Kidney glomerular epithelial cell (primary cell): ENCODE data around the gene IQSEC3.
"Not testable (repeated sequence)": the region's sequence is repeated elsewhere in the genome, so short reads cannot be mapped to it uniquely, and the experiment has no call there.

Experiments used
- DNase-seq: peaks from one replicate; lab custom pipeline; 2025; lab: John Stamatoyannopoulos, UW

Gene IQSEC3

GRCh38 chr12:66428-66781 lies at the start of gene IQSEC3:
TSS of gene IQSEC3 (plus strand) at chr12:66767. CDS start at chr12:66883, 116 bp downstream.
- not testable (repeated sequence) for DNase-seq

- not testable (repeated sequence) for DNase-seq
These were observed 48.9 kb upstream of the IQSEC3 start for GRCh38 chr12:17370-18340.

GRCh38 chr12:18821-19567 lies 47.6 kb upstream of the IQSEC3 start:
- DNase-seq = not testable (repeated sequence)

DNA sequence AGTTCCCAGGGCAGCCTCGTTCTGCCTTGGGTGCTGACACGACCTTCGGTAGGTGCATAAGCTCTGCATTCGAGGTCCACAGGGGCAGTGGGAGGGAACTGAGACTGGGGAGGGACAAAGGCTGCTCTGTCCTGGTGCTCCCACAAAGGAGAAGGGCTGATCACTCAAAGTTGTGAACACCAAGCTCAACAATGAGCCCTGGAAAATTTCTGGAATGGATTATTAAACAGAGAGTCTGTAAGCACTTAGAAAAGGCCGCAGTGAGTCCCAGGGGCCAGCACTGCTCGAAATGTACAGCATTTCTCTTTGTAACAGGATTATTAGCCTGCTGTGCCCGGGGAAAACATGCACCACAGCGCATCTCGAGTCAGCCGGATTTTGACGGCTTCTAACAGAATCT lies 46.7 kb upstream of the IQSEC3 start:
- not testable (repeated sequence) for DNase-seq

GRCh38 chr12:20757-21156 lies 45.8 kb upstream of the IQSEC3 start:
- no peak for DNase-seq

DNA sequence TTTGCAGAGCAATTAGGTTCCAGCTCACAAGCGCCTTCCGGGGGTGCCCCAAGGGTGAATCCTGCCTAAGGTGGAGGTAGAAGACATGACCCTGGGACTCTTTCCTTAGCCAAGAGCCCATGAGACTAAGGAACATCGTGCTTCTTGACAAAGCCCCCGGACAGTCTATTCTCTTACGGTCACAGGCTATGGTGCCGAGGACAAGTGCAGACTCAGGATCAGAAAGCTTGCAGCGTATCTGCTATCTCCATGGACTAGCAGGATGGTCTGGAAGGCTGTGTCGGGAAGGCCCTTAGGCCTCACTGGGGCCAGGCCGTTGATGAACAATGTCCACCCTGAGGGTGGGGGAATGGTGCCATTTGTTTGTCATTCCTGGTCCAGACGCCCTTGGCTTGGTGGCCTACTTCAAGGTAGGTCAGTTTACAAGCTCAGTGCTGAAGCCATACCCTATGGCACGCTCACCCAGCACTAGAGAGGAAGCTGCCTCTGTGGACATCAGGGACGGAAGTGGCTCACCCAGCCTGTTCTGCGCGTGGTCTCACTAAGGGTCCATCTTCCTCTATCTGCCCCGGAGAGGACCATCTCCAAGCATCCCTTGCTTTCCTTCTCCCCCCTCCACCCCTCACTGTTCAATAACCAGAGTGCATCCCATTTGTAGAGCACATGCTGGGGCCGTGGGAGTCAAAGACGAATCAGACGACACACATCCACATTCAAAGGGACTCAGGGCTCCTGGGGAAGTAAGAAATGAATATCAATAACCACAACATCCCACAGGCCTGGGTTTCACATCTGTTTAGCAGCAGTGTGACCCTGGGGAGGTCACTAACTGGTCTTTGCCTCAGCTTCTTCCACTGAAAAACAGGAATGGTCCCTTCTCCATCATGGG lies 45.0 kb upstream of the IQSEC3 start:
- no peak for DNase-seq

DNA sequence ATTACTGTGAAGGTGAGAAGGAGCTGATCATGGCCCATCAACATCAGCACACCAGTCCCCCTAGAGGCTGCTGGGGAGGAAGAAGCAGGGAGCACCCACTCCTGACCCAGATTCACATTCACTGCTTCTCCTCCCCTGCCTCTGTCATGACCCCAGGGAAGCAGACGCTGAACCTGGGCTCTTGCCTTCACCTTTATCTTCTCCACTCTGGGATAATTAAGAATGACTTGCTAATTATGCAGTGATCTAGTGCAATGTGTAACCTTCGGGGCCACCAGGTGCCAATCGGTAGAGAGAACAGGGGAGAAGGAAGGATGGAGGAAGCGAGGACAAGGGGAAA lies 44.4 kb upstream of the IQSEC3 start:
- no peak for DNase-seq

GRCh38 chr12:22530-23201 lies 43.9 kb upstream of the IQSEC3 start:
- no peak for DNase-seq

DNA sequence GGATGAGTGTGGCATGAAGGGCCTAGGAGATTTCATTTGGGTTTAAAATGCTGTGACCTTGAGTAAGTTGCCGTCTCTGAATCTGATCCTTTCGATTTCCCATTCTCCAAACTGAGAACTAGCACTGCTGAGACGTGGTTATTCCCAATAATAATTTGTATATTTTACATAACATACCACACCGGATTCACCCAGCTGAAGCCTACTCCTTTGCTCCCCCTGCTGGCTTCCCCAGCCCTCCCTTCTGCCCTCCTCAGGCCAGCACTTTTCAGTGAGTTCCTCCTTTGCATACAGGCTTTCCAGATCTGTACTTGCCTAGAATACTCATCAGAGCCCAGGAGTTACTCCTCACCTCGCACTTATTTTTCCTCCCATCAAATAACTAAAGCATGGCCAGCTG lies 38.7 kb upstream of the IQSEC3 start:
- not testable (repeated sequence) for DNase-seq

DNA sequence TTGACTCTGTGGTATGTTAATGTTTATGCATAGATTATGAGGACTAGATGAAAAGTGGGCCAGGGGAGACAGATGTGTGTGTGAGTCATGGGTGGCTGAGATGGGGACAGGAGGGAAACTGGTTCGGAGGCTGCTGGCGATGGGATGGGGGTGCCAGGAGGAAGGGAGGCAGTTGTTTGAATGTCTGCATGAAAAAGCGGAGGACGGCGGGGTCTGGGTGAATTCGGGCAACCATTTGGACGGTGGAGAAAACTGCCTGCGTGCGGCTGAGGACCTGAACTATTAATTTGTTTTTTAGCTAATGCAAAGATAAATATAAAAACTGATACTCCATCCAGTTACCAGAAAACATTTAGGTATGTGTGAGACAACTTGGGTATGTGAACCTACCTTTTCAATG lies 27.8 kb upstream of the IQSEC3 start:
- not testable (repeated sequence) for DNase-seq

- DNase-seq = not testable (repeated sequence)
These were observed 26.9 kb upstream of the IQSEC3 start for GRCh38 chr12:39555-40265.

GRCh38 chr12:44352-44751 lies 22.2 kb upstream of the IQSEC3 start:
- DNase-seq = not testable (repeated sequence)

DNA sequence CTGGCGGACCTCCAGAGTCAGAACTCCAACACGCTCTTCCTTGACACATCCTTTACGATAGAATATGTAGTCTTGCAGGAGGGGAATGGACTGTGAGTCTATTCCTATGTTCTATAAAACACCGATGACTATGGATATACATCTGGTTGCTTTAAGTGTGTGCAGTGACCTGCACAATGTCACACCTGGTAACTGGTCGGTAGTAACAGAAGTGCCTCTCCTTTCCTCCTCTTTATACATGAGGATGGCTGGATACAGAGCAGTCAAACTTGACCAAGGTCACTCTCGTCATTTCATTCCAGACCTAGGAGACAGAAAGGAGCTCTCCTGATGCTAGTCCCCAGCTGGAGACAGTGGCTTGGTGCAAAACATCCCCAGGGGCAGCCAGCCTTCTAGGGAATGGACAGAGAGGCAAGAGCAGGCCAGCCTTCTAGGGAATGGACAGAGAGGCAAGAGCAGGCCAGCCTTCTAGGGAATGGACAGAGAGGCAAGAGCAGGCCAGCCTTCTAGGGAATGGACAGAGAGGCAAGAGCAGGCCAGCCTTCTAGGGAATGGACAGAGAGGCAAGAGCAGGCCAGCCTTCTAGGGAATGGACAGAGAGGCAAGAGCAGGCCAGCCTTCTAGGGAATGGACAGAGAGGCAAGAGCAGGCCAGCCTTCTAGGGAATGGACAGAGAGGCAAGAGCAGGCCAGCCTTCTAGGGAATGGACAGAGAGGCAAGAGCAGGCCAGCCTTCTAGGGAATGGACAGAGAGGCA lies 21.2 kb upstream of the IQSEC3 start:
- DNase-seq = not testable (repeated sequence)

- not testable (repeated sequence) for DNase-seq
These were observed 20.6 kb upstream of the IQSEC3 start for GRCh38 chr12:45991-46358.

GRCh38 chr12:46542-46941 lies 20.0 kb upstream of the IQSEC3 start:
- not testable (repeated sequence) for DNase-seq

DNA sequence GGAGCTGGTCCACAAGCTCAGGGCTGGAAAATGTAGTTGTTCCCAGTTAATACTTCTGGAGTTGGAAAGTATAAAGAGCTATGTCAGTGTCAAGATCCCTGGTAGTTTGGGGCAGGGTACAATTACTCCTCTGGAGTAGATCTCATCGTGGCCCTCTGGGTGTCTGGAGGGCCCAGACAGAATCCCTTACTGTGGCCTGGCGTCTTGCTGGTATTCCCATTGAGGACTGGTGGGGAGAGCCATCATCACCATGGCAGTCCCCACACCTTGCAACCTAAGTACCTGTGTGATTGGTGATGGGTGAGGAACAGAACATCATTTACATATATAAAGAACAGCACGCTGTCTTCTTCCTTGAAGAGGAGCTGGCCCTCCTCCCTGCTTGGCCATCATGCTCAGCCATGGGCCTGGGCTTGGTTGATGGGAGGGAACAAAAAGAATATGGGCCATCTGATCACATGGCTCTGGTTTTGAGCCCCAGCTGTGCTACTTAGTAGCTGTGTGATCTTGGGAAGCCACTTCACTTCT lies 18.8 kb upstream of the IQSEC3 start:
- not testable (repeated sequence) for DNase-seq

DNA sequence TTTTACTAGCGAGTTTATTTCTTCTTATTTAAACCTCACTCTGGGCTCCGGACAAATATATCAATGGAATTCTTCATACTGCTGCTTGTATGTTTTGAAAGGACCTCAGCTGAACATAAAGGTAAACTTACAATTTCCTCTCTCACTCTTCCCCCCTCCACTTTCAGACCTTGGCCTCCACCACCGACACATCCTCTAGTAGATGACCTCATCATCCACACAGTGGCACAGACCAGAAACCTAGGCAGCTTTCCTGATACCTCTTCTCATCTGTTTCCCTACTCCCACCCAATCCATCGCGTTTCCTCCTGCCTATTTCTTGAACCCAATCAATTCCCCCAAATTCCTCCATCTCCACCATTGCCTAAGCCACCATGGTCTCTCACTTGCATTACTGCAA lies 17.4 kb upstream of the IQSEC3 start:
- not testable (repeated sequence) for DNase-seq

GRCh38 chr12:51087-51486 lies 15.5 kb upstream of the IQSEC3 start:
- not testable (repeated sequence) for DNase-seq

DNA sequence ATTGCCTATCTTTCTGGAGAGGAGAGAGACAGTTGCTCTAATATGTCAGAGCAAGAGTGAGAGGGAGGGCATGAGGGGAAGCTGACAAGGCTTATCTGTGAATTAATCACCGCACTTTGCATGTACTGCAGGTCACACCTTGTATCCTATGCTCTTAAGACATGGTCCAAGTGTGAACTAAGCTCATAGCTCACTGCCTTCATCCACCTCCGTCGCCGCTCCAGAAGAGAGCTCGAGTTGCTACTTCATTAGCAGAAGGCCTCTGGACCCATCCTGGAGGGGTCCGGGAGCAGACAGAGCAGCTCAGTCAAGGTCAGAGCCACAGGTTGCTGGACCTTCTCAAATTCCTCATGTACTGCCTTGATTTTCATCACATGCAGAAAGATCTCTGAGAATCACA lies 14.6 kb upstream of the IQSEC3 start:
- not testable (repeated sequence) for DNase-seq
